NCI-H524 treated with DMSO at 0.1 percent for 48 hours (cell line): Measurements from ENCODE around the gene SULT2B1.

Experiments
- DNase-seq: peaks from one replicate; lab custom pipeline; 2025; lab: John Stamatoyannopoulos, UW

The SULT2B1 gene

DNA sequence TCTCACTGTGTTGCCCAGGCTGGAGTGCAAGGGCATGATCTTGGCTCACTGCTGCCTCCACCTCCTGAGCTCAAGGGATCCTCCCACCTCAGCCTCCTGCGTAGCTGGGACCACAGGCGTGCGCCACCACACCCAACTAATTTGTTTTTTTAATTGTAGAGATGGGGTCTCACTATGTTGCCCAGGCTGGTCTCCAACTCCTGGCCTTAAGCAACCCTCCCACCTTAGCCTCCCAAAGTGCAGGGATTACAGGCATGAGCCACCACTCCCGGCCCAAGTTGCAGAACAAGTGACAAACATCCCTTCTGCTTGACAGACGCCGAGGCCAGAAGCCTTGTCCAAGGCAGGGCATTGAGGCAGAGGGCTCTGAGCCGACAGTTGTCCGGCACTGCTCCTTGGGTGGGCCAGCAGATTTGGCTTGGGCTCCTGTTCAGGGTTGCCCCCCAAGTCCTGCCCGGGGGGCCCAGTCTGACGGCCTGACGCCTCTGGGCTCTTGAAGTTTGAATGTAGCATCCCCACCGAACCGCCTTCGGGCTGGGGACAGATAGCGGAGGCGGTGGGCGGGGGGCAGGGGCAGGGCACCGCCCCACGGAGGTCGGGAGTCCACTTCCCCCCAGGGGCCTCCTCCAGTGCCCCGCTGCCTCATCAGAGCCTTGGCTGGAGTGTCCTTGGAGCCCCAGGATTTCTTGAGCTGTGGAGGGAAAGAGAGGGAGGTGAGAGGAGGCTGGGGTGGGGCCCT lies 48.9 kb downstream of the SULT2B1 start:
- DNase-seq, result no peak

DNA sequence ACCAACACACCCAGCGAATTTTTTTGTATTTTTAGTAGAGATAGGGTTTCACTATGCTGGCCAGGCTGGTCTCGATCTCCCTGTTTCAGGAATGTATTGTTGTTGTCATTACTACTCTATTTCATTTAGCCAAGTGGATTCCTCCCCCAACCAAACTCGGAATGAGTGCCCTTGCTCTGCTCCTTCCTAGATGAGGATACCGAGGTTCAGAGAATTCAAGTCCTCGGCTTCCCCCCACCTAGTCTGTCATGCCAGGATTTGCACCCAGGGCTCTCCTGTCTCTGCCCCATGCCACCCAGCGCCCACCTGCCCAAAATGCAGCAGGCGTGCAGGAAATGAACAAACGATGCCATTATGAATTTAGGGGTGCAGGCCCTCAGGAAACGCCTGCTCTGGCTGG lies 51.0 kb downstream of the SULT2B1 start:
- no peak for DNase-seq

DNA sequence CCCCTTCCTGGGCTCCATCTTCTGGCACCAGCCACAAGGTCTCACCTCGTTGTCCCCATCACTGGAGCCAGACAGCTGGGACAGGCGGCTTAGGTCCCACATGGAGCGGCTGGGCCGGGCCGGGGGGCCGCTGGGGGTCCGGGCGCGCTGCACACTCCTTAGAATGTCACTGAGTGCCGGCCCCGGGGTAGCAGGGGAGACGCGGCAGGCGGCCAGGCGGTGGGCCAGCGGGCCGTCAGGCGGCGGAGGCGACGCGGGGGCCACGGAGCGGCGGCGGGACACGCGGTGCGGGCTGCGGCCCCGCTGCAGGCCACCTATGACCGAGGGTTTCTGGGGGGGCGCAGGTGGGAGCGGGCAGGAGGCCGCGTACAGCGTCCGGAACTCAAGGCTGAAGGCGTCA lies 51.5 kb downstream of the SULT2B1 start:
- DNase-seq, result no peak

DNA sequence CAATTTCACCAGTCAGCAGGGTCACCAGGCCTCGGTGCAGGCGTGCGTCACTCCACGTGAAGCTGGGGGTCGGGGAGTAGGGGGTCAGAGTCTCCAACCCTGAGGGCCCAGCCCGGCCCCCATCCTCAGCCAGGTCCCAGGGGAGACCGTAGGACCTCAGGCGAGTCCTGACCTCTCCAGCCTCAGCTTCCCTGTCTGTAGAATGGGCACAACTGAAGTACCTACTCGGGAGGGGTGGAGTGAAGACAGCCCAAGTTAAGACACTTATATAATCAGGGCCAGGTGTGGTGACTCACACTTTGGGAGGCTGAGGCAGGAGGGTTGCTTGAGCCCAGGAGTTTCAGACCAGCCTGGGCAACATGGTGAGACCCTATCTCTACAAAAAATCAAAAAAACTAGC lies 51.9 kb downstream of the SULT2B1 start:
- no peak for DNase-seq

DNA sequence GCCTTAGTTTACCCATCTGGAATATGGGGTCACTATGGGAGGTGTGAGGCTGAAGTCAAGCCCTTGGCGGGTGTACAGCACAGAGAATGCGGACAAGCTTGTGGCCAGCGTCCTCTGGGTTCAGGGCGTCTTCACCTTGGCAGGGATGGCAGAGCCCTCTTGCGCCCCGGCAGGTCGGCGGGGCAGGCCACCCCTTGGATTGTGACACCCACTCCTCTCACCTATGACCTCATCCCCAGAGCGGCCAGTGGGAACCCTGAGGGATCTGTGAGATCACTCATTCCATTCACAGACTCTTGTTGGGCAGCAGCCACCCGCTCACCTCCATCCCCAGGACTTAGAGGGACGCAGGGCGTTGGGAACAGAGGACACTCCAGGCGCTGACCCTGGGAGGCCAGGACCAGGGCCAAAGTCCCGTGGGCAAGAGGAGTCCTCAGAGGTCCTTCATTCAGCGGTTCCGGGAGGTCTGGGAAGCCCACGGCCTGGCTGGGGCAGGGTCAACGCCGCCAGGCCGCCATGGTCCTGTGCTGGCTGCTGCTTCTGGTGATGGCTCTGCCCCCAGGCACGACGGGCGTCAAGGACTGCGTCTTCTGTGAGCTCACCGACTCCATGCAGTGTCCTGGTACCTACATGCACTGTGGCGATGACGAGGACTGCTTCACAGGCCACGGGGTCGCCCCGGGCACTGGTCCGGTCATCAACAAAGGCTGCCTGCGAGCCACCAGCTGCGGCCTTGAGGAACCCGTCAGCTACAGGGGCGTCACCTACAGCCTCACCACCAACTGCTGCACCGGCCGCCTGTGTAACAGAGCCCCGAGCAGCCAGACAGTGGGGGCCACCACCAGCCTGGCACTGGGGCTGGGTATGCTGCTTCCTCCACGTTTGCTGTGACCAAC lies 54.7 kb downstream of the SULT2B1 start, which contains the start of gene SPACA4:
TSS of gene SPACA4 (plus strand) at position 280 of the 896 bp plus-strand sequence. CDS start at position 517, 237 bp downstream.
- DNase-seq, result no peak

DNA sequence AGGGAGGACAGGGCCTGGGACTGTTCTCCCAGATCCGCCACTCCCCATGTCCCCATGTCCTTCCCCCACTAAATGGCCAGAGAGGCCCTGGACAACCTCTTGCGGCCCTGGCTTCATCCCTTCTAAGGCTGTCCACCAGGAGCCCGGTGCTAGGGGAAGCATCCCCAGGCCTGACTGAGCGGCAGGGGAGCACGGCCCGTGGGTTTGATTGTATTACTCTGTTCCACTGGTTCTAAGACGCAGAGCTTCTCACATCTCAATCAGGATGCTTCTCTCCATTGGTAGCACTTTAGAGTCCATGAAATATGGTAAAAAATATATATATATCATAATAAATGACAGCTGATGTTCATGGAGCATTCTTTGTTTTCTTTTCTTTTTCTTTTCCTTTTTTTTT lies 55.4 kb downstream of the SULT2B1 start:
- no peak for DNase-seq

DNA sequence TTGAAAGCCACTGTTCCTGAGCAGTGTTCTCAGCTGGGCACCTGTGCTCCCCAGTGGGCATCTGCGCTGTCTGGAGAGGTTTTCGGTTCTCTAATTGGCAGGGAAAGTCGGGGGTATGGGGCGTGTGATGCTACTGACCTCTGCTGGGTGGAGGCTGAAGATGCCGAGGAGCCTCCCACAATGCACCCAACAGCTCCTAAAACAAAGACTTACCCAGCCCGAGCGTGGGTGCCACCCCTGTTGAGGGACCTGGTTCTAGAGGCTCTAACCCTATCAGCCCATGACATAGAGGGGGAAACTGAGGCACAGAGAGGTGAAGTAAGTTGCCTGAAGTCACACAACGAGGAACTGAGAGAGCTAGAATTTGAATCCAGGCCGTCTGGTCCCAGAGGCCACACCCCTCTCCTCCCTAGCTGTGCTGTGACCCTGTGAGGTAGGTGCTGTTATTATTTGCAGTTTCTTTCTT lies 56.9 kb downstream of the SULT2B1 start:
- DNase-seq, result peak; percentile 51

DNA sequence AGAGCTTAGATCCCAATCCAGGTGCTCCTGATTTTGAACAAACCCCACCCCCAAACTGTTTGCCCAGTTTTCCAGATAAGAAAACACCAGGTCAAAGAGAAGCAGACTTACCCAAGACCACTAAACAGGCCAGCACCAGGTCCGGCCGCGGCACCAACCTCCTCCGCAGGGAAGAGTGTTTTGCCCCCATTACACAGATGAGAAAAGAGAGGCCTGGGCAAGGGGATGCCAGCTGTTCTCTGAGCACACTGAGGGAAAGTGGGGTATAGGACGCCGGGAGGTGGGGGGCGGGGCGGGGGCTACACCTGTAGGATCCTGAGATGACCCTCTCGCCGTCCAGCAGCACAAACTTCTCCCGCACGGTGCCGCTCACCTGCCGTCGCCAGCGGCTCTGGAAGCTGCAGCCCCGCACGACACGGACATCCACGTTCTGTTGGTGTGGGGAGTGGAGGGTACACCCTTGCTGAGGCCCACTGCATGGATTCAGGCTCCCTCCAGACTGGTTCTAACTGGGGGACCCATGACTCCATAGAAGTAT lies 57.7 kb downstream of the SULT2B1 start:
- no peak for DNase-seq

DNA sequence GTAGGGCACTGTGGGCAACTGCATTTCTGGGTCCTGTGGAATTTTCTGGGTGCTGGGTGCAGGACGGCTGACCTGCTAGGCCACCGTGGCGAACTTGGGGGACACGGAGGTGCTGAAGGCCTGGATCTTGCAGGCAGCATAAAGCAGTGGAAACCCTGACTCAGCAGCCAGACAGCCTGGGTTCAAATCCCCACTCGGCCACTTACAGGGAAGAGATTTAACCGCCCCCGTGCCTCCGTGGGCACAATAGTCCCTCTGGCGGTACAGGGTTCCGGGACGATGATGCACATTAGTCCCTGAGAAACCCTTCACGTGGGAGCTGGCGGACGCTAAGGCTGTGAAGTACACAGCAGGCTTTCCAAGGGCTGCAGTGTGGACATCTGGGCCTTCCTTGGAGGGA lies 59.9 kb downstream of the SULT2B1 start:
- no peak for DNase-seq

DNA sequence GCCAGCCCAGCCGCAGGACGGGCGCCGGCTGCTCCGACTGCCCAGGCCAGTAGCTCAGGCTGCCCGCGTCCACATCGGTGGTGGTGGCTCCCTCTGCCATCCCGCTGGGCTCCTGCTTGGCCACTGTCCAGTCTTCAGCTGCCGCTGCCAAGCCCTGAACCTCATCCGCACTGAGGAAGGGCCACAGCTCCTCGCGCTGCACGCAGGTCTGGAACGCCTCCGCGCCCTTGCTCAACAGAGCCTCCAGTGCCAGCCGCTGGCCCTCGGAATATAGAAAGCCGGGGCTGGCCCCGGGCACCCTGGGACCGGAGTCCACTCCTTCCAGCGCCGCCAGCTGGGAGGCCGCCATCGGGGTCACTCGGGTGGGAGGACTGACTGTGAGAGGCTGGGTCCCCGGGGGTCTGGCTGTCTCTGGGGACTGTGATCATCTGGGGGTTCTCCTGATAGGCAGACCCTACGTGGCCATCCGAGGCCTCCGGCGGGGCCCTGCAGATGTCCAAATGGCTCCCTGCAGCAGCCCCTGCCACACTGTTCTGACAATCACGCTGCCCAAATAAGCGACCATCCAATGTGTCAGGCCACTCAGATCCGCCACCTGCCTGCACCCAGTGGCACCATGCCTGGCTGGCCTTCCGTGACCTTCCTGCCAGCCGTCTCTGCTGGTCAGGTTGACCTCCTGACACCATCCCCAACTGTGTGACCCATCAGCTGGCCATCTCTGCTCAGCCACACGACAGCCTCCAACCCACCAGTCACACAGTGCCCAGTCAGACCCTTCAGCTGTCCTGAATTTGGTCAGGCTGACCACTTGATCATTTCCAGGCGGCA lies 61.3 kb downstream of the SULT2B1 start:
- DNase-seq, result no peak

DNA sequence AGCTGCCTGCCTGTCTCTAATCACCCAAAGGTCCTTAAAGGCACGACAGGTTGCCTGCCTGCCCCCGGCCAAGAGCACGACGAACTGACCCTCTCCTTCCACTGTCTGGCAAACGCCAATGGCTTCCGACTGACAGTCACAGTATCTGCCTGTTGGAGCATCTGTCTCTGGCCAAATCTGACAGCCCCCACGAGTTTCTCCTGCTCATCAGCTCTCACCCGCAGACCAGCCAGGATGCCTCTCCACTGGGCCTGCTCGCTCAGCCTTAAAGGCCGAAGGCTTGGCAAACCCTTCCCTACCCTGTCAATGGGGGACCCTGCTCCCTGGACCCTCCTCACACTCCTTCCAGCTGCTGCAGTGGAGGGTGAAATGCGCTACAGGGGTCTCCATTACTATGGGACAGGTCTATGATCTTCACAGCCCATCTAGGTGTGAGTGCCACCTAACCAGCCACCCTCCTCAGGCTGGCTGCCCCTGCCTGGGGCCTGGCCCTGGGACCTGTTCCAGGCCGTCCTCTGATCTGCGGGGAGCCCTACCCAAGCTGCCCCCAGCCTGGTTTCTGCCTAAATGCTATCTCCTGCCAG lies 62.0 kb downstream of the SULT2B1 start:
- DNase-seq, result no peak

DNA sequence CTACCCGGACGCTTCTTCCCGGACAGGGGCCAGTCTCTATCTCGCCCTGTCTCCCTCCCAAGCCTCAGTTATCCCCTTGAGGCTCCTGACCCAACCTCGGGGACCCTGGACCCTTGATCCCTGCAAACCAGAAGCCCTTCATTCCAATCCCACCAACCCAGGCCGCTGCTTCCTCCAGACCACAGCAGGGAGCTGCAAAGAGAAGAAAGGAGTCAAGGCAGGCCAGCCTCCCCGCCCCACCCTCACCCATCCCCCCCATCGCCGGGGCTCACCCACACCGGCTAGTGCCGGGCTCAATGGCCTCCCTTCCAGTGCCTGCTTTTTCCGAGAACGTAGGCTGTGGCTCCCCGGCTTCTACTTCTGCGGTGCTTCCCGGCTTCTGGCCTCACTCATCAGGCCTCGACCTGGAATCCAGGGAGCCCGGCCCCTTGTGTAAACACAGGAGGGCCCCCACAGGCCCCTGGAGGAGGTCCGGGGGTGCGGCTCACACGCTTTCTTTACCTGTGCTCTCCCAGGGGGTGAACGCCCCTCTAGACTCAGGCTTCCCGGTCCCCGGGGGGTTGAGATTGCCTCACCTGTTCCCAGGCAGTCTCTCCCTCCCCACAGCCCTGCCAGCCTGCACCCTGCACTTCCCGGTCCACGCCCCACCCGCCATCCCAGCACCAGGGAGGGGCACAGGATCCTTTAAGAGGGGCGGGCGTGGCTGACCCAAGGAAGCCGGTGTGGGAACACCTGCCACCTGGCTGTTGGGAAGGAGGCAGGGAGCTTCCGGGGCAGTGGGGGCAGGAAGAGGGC lies 62.7 kb downstream of the SULT2B1 start, which contains the start of gene FAM83E:
TSS of gene FAM83E (minus strand) at position 641 of the 795 bp plus-strand sequence. CDS start 1,704 bp downstream, outside the sequence.
- DNase-seq, result no peak

DNA sequence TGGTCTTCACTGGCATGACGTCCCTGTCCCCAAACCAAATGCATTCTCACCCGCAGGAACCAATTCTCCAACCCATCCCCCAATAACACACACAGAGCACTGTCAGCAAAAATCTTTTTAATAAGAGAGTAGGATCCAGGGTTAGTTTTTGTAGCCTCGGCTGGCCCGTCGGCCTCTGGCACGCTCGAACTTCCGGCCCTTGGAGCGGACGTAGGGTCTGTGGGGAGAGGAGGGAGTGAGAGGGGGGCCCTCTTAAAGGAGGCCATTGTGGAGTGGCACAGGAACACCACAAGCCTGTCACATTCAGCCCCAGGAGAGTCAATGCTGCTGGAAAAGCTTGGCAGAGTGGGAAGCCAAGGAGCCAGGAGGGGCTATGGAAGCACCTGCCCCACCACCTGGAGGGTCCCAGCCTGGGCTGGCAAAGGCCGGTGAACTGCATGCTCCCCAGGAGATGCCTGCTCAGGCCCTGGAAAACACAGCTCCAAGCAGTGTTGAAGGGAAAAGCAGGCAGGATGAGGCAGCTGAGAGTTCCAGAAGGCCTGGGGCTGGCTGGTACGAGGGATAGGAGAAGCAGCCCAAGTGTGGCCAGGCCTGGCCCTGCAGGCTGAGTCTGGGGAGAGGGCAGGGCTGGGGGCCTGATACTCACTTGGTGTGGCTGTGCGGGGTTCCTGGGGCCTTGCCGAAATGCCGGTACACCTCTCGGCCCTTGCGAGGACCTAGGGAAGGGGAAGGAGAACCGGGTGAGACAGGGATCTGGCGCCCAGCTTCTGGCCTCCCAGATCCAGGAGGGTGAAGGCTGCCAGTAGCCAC lies 63.5 kb downstream of the SULT2B1 start:
- no peak for DNase-seq

DNA sequence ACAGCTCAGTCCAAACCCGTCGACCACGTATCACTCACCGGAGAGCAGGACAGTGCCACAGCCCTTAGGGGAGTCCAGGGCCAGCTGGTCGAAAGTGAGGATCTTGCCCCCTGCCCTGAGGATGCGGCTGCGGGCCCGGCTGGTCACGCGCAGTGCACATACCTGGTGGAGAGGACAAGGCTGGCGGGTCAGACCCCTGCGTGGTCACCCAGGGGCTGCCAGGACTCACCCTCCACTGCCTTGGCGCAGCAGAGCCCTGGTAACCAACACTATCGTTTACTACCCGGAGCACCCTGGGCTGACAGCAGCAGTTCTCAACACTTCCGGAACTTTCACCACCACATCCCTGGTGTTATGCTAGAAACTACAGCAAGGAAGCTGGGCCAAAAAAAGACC lies 64.1 kb downstream of the SULT2B1 start:
- DNase-seq, result no peak

DNA sequence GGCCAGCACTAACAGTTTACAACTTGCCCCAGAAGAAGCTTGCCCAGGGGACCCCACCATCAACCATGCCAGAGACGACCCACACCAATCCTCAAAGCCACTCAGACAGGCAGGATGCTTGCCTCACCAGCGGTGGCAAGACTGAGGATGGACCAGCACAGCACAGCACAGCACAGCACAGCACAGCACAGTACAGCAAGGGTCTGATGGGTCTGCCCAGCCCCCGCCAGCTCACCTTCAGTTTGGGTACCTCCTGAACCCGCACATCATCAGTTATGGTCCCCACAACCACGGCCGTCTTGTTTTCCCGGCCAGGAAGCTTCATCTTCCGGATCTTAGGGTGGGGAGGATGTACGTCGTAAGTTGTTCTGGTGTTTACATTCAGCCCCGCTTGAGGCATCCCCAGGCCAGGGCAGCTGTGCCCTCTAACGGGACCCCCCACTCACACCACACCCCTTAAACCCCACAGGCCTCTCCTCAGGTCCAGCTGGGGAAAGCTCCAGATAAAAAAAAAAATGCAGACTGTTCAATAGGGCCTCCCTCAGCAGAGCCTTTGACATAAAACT lies 64.6 kb downstream of the SULT2B1 start:
- DNase-seq, result no peak

DNA sequence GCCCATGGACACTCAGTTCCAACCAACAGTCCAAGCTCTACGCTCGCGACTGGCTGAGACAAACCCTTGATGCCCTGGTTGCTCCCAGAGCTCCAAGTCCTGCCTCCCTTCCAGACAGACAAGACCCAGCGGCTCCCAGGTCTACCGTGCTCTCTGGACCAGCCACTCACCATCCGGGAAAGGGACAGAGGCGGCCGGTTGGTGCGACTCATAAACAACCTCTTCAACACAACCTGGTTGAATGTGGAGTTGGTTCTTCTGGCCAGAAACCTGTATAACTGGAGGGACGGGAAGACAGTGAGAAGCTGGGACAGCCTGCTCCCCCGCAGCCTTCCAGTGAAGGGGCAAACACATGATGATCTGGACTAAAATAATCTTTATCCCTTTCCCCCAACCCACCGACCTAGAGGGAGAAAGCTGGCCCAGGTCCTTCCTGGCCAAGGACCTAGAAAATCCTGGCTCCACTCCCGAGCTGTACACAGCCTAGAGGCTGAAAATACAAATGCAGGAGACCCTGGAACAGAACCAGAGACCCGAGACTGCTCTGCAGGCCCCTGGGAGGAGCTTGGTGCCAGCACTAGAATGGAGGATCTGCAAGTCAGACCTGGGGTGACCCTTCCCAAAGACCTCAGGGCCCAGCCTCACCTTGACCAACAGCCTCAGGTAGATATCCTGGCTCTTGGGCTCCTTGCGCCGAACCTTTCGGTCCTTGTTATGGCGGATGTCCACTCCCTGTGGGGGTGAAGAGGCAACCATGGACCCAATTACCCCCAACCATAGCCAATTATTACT lies 65.4 kb downstream of the SULT2B1 start:
- DNase-seq, result no peak

DNA sequence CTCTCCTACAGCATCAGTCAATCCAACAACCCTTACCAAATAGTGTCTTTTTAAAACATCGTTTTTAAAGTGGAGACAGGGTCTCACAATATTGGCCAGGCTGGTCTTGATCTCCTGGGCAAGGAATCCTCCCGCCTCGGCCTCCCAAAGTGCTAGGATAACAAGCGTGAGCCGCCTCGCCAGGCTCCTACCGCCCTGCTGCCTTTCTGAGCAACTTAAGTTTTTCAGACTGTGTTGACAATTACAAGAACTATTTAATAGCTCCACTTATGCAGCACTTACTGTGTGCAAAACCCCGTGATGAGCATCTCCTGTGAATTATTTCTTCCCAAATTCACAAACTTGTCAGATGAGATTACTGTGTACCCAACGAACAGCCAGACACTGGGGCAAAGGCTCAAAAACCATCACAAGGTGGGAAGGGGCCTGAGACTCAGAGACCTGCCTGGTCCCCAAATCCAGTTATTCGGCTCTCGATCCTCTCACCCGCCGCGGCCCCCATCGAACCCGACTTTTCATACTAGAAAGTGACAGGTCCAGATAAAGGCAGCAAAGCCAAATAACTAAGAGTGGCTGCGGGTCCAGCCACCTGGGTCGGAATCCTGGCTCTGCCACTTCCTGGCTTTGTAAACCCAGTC lies 66.4 kb downstream of the SULT2B1 start:
- DNase-seq, result no peak
